Calu3 (cell line): ENCODE data around the gene KIF12. TPM values are rescaled to one million over a fixed set of nuclear protein-coding genes. Genes with fewer than 3 reads are reported as not detected.

Experiments
- BruUV-seq: library from RNA; stranded (reverse); fragments of 400-500 nt; replicated peaks from 2 replicates; lab custom pipeline; 2021; lab: Mats Ljungman, UMichigan
- CTCF ChIA-PET: fragments of 300-600 bp; sonication (Branson Sonifier 250); formaldehyde crosslinking; loops from one replicate; lab custom pipeline; 2022; ENCODE audit warnings: antibody characterized with exemption; lab: Charles Lee
- DNase-seq: peaks from one replicate; pipeline ENCODE4 v3.0.0; 2022
- H3K27ac Mint-ChIP-seq: one replicate; pipeline ENCODE4 v1.8.0; 2022; ENCODE audit warnings: mixed read lengths; ENCODE audit not compliant: unreplicated experiment
- H3K27me3 Mint-ChIP-seq: one replicate; pipeline ENCODE4 v1.8.0; 2022; ENCODE audit warnings: mixed read lengths; ENCODE audit not compliant: unreplicated experiment
- H3K36me3 Mint-ChIP-seq: one replicate; pipeline ENCODE4 v1.8.0; 2022; ENCODE audit warnings: mild to moderate bottlenecking, moderate library complexity, mixed read lengths; ENCODE audit not compliant: insufficient read depth, unreplicated experiment
- H3K4me1 Mint-ChIP-seq: one replicate; pipeline ENCODE4 v1.8.0; 2022; ENCODE audit warnings: mild to moderate bottlenecking, low read depth, mixed read lengths; ENCODE audit not compliant: unreplicated experiment
- H3K4me3 Mint-ChIP-seq: one replicate; pipeline ENCODE4 v1.8.0; 2022; ENCODE audit warnings: mild to moderate bottlenecking, low read depth, moderate library complexity, mixed read lengths; ENCODE audit not compliant: unreplicated experiment
- H3K9me3 Mint-ChIP-seq: one replicate; pipeline ENCODE4 v1.8.0; 2022; ENCODE audit warnings: low read depth, mixed read lengths; ENCODE audit not compliant: unreplicated experiment
- CTCF ChIP-seq: fragments of 200-600 bp; IDR thresholded peaks from one replicate; pipeline ENCODE4 v1.8.0; 2022; ENCODE audit warnings: antibody characterized with exemption; ENCODE audit not compliant: unreplicated experiment
- intact Hi-C: fragments of 100-400 bp; cut with micrococcal nuclease; formaldehyde crosslinking; loops from one replicate; pipeline ENCODE4 v1.10.0; 2022; ENCODE audit not compliant: unreplicated experiment
- total RNA-seq: library from RNA; stranded (reverse); gene quantifications from 2 replicates; pipeline ENCODE4 v1.2.3, GENCODE V29; 2022

The KIF12 gene
- total RNA-seq, 1 experiment from 2014 or later, result 52.3 TPM

DNA sequence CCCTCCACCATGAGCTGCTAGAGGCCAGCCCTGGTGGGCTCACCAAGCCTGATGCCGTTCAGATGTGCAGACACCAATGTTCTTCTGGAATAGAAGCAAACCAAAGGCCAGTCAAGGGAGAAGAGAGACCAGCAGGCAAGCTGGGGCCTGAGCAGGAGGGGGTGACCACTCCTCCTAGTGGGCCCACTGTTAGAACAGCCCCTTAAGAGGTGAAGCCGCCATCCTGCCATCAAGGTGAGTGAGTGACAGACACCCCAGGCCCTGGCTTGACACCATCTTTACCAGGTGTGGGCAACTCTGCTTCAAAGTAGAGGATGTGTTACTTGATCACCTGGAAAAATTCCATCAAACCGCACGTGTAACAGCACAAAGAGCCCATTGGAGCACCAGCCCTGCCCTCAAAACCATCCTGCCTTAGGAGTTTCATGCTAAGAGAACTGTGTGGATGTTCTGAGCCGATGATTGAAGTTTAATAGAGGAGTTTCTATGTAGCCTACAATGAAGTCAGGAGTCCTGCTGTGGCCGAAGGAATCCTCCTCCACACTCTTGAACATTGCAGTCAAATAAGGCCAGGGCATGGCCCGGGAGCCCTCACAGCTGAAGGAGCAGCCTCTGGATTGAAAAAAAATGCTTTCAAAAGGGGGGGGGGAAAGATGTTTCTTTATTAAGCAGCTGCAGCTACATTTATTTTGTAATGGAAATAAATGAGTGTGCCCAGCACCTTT, 41.8 kb downstream of the KIF12 start:
- intact Hi-C loops, result no loop called here
- no TSS peak for BruUV-seq

DNA sequence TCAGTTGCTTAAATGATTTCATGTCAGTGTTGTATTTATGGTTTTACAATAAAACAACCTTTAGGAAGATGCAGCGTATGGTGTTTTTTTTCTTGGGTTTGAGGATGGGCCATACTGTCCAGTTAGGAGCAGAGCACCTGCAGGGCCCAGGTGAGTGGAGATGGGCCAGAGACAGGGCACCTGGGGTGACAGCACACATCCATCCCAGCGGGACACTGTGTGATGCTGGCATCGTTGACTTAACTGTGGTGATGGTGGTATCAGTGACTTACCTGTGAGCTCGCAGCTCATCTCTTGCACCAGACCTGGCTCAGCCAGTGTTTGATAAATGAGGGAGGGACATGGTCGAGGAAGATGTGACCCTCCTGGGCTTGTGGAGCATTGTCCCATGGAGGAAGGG, 42.6 kb downstream of the KIF12 start:
- no TSS peak for BruUV-seq

More for the DNA sequence above, 41.8 kb downstream of the KIF12 start:
- no peaks in the 10 kb centered on the region for H3K27me3 Mint-ChIP-seq
- CTCF ChIA-PET, result interaction anchor here (0.6 kb wide), 1 partner anchor 159 kb away, joined by 3 read pairs; no protein-coding TSS in a partner anchor
- no peaks in the 10 kb centered on the region for H3K4me1 Mint-ChIP-seq
- H3K9me3 Mint-ChIP-seq, result no peaks in the 10 kb centered on the region
- no peak for TF ChIP-seq CTCF
- DNase-seq, result no peak
- H3K27ac Mint-ChIP-seq, result no peak overlapping the region
- no peaks in the 10 kb centered on the region for H3K36me3 Mint-ChIP-seq
- H3K4me3 Mint-ChIP-seq, result no peak overlapping the region

DNA sequence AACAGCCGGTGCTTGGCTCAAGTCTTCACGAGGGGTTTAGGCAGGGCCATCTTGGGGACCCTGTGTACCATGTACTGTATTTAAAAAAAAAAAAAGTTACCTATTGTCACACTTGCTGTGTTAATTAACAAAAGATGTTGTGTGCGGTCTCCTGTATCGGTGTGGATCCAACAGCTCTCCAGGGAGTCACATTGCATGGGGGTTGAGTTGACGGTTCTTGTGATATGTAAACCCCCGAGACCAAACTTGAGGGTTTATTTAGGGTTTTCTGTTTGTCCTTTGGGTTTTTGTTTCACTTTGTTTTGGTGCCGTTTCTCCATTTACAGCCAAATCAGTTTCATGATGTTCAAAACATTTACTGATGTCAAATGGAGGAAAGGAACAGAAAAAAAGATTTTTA, 43.2 kb downstream of the KIF12 start:
- BruUV-seq, result no TSS peak
- CTCF ChIA-PET, result no interaction called here
- H3K9me3 Mint-ChIP-seq, result no peaks in the 10 kb centered on the region
- no peak overlapping the region for H3K27ac Mint-ChIP-seq
- no peaks in the 10 kb centered on the region for H3K27me3 Mint-ChIP-seq
- H3K36me3 Mint-ChIP-seq, result no peaks in the 10 kb centered on the region
- no peaks in the 10 kb centered on the region for H3K4me1 Mint-ChIP-seq
- TF ChIP-seq CTCF, result no peak
- no peak overlapping the region for H3K4me3 Mint-ChIP-seq
- no peak for DNase-seq
- intact Hi-C loops, result no loop called here

More for the DNA sequence above, 42.6 kb downstream of the KIF12 start:
- no peak overlapping the region for H3K27ac Mint-ChIP-seq
- no peaks in the 10 kb centered on the region for H3K4me1 Mint-ChIP-seq
- CTCF ChIA-PET, result no interaction called here
- no peaks in the 10 kb centered on the region for H3K36me3 Mint-ChIP-seq
- DNase-seq, result no peak
- intact Hi-C loops, result no loop called here
- H3K4me3 Mint-ChIP-seq, result no peak overlapping the region
- no peaks in the 10 kb centered on the region for H3K27me3 Mint-ChIP-seq
- no peaks in the 10 kb centered on the region for H3K9me3 Mint-ChIP-seq
- TF ChIP-seq CTCF, result no peak

- CTCF ChIA-PET, result no interaction called here
- no peaks in the 10 kb centered on the region for H3K9me3 Mint-ChIP-seq
- no peak overlapping the region for H3K27ac Mint-ChIP-seq
- H3K4me1 Mint-ChIP-seq, result no peaks in the 10 kb centered on the region
- intact Hi-C loops, result no loop called here
- no peaks in the 10 kb centered on the region for H3K36me3 Mint-ChIP-seq
- no peak for TF ChIP-seq CTCF
- no peaks in the 10 kb centered on the region for H3K27me3 Mint-ChIP-seq
- BruUV-seq, result no TSS peak
- no peak for DNase-seq
- no peak overlapping the region for H3K4me3 Mint-ChIP-seq
These were observed 44.0 kb downstream of the KIF12 start for GRCh38 chr9:114055061-114055460.
